Effector CD8-positive, alpha-beta T cell (primary cell): ENCODE data around the gene IYD.

Experiments used
- DNase-seq: peaks from one replicate; lab custom pipeline; 2025; lab: John Stamatoyannopoulos, UW
- total RNA-seq, 4 experiments: gene quantifications; one replicate each; lab custom pipeline; 2026; lab: John Stamatoyannopoulos, UW

Gene IYD
- 0 to 0.12 (median 0.04) reads per million in 4 experiments for total RNA-seq

GRCh38 chr6:150368762-150369161 lies at the start of gene IYD:
Gene IYD (plus strand): TSS chr6:150369012. CDS start chr6:150369032, 20 bp downstream.
- no peak for DNase-seq

- DNase-seq: no peak
Observed at GRCh38 chr6:150319924-150320323, 48.9 kb upstream of the IYD start.

GRCh38 chr6:150320442-150320841 lies 48.4 kb upstream of the IYD start:
- DNase-seq: no peak

GRCh38 chr6:150322466-150322871 lies 46.3 kb upstream of the IYD start:
- DNase-seq: no peak

GRCh38 chr6:150323205-150323604 lies 45.6 kb upstream of the IYD start:
- no peak for DNase-seq

GRCh38 chr6:150324044-150324443 lies 44.8 kb upstream of the IYD start:
- DNase-seq: no peak

GRCh38 chr6:150325066-150325772 lies 43.6 kb upstream of the IYD start:
- no peak for DNase-seq

GRCh38 chr6:150327117-150327774 lies 41.6 kb upstream of the IYD start:
- no peak for DNase-seq

GRCh38 chr6:150328744-150329405 lies 39.9 kb upstream of the IYD start:
- DNase-seq: no peak

GRCh38 chr6:150331344-150331743 lies 37.5 kb upstream of the IYD start:
- no peak for DNase-seq

- DNase-seq: no peak
Observed at GRCh38 chr6:150332939-150333584, 35.8 kb upstream of the IYD start.

GRCh38 chr6:150333585-150333941 lies 35.2 kb upstream of the IYD start:
- DNase-seq: no peak

- no peak for DNase-seq
Observed at GRCh38 chr6:150334790-150335783, 33.7 kb upstream of the IYD start.

GRCh38 chr6:150336299-150336698 lies 32.5 kb upstream of the IYD start:
- no peak for DNase-seq

- no peak for DNase-seq
Observed at GRCh38 chr6:150336708-150337107, 32.1 kb upstream of the IYD start.

GRCh38 chr6:150342126-150342525 lies 26.7 kb upstream of the IYD start:
- no peak for DNase-seq

GRCh38 chr6:150343434-150343833 lies 25.4 kb upstream of the IYD start:
- DNase-seq: no peak

- DNase-seq: no peak
Observed at GRCh38 chr6:150345781-150346180, 23.0 kb upstream of the IYD start.

GRCh38 chr6:150346346-150346745 lies 22.5 kb upstream of the IYD start:
- no peak for DNase-seq

- no peak for DNase-seq
Observed at GRCh38 chr6:150347845-150348244, 21.0 kb upstream of the IYD start.

- DNase-seq: no peak
Observed at GRCh38 chr6:150349546-150349945, 19.3 kb upstream of the IYD start.
